Neural cell (in vitro differentiated cells): ENCODE data around the gene HINT2. TPM values are rescaled to one million over a fixed set of nuclear protein-coding genes. Genes with fewer than 3 reads are reported as not detected.

Experiments
- H2AFZ ChIP-seq: fragments of 200-600, 300-800 bp; sonication (generic), shearing (Covaris generic); 2 replicates; pipeline ENCODE4 v1.6.0; 2014; ENCODE audit warnings: low read depth, mild to moderate bottlenecking, antibody characterized with exemption, low read length, moderate library complexity
- H3F3A ChIP-seq: fragments of 200-600 bp; shearing (Covaris generic); 2 replicates; pipeline ENCODE4 v1.6.1; 2016; ENCODE audit warnings: mild to moderate bottlenecking, moderate library complexity, mixed read lengths, antibody characterized with exemption, low read length; ENCODE audit not compliant: insufficient read depth, poor library complexity, severe bottlenecking
- H3K27ac ChIP-seq: fragments of 200-600, 300-800 bp; sonication (generic), shearing (Covaris generic); 2 replicates; pipeline ENCODE4 v1.5.1; 2014; ENCODE audit warnings: mild to moderate bottlenecking, low read length, moderate library complexity
- H3K27me3 ChIP-seq: fragments of 300-800, 200-600 bp; sonication (generic), shearing (Covaris generic); 2 replicates; pipeline ENCODE4 v1.6.0; 2014; ENCODE audit warnings: mild to moderate bottlenecking, low read depth, low read length, moderate library complexity; ENCODE audit not compliant: insufficient read depth
- H3K36me3 ChIP-seq: fragments of 300-800, 200-600 bp; sonication (generic), shearing (Covaris generic); 2 replicates; pipeline ENCODE4 v1.5.1; 2014; ENCODE audit warnings: mild to moderate bottlenecking, antibody characterized with exemption, low read length, moderate library complexity; ENCODE audit not compliant: insufficient read depth
- H3K4me2 ChIP-seq: fragments of 300-800, 200-600 bp; sonication (generic), shearing (Covaris generic); 2 replicates; pipeline ENCODE4 v1.6.0; 2014; ENCODE audit warnings: mild to moderate bottlenecking, low read length
- H3K4me3 ChIP-seq: fragments of 300-800, 200-600 bp; sonication (generic), shearing (Covaris generic); 2 replicates; pipeline ENCODE4 v1.5.1; 2014; ENCODE audit warnings: mild to moderate bottlenecking, low read length, moderate library complexity
- H3K79me2 ChIP-seq: fragments of 200-600 bp; shearing (Covaris generic); replicated peaks from 2 replicates; pipeline ENCODE4 v1.6.0; 2014; ENCODE audit warnings: mild to moderate bottlenecking, low read length, moderate library complexity; ENCODE audit not compliant: insufficient read depth
- H3K9ac ChIP-seq: fragments of 300-800, 200-600 bp; sonication (generic), shearing (Covaris generic); 2 replicates; pipeline ENCODE4 v1.6.1; 2016; ENCODE audit warnings: mild to moderate bottlenecking, low read length, mixed read lengths
- H3K9me2 ChIP-seq: fragments of 200-600 bp; shearing (Covaris generic); 2 replicates; pipeline ENCODE4 v1.6.1; 2016; ENCODE audit warnings: mild to moderate bottlenecking, low read length, mixed read lengths; ENCODE audit not compliant: insufficient read depth
- H3K9me3 ChIP-seq: fragments of 200-600, 300-800 bp; sonication (generic), shearing (Covaris generic); 2 replicates; pipeline ENCODE4 v1.6.1; 2016; ENCODE audit warnings: mild to moderate bottlenecking, mixed run types, low read length, moderate library complexity, mixed read lengths
- H4K20me1 ChIP-seq: fragments of 200-600 bp; shearing (Covaris generic); 2 replicates; pipeline ENCODE4 v1.6.1; 2016; ENCODE audit warnings: mild to moderate bottlenecking, mixed run types; ENCODE audit not compliant: insufficient read depth
- EP300 ChIP-seq: fragments of 450-650 bp; conservative IDR thresholded peaks from 2 replicates; pipeline ENCODE4 v1.6.1; 2014; ENCODE audit warnings: antibody characterized with exemption, mild to moderate bottlenecking, moderate library complexity; ENCODE audit not compliant: poor library complexity, severe bottlenecking
- EZH2 ChIP-seq: fragments of 200-600, 300-800 bp; shearing (Covaris generic), sonication (generic); IDR thresholded peaks from 2 replicates; pipeline ENCODE4 v1.6.1; 2014; ENCODE audit warnings: antibody characterized with exemption, low read length, borderline replicate concordance, mild to moderate bottlenecking; ENCODE audit not compliant: insufficient read depth, poor library complexity, severe bottlenecking
- MXI1 ChIP-seq: fragments of 450-650 bp; conservative IDR thresholded peaks from 2 replicates; pipeline ENCODE4 v1.6.1; 2014; ENCODE audit warnings: antibody characterized with exemption, mild to moderate bottlenecking; ENCODE audit not compliant: poor library complexity, severe bottlenecking
- POLR2AphosphoS5 ChIP-seq: IDR thresholded peaks from 2 replicates; pipeline ENCODE4 v1.6.1; 2012
- RAD21 ChIP-seq: fragments of 450-650 bp; conservative IDR thresholded peaks from 2 replicates; pipeline ENCODE4 v1.6.1; 2014; ENCODE audit warnings: antibody characterized with exemption, mild to moderate bottlenecking, moderate library complexity
- SMC3 ChIP-seq: fragments of 450-650 bp; conservative IDR thresholded peaks from 2 replicates; pipeline ENCODE4 v1.6.1; 2014; ENCODE audit warnings: antibody characterized with exemption, mild to moderate bottlenecking, moderate library complexity; ENCODE audit not compliant: poor library complexity
- TAF1 ChIP-seq: IDR thresholded peaks from 2 replicates; pipeline ENCODE4 v1.6.1; 2012; ENCODE audit warnings: low read depth
- polyA plus RNA-seq: library from polyadenylated mRNA; depleted of rRNA; stranded (reverse); fragments of >200 nt; gene quantifications from 2 replicates; pipeline ENCODE4 v1.2.3, GENCODE V29; 2014
- TF ChIP-seq, protein P1 (sequence below): fragments of 450-650 bp; IDR thresholded peaks from 2 replicates; pipeline ENCODE4 v1.5.1; 2014; ENCODE audit warnings: antibody characterized with exemption, mild to moderate bottlenecking, moderate library complexity; ENCODE audit not compliant: poor library complexity, severe bottlenecking
- TF ChIP-seq, protein P2 (sequence below): IDR thresholded peaks from 2 replicates; pipeline ENCODE4 v1.6.1; 2012; ENCODE audit warnings: borderline replicate concordance

Gene HINT2
- polyA plus RNA-seq, 1 donor from 2014 or later, result 31.0 TPM

DNA sequence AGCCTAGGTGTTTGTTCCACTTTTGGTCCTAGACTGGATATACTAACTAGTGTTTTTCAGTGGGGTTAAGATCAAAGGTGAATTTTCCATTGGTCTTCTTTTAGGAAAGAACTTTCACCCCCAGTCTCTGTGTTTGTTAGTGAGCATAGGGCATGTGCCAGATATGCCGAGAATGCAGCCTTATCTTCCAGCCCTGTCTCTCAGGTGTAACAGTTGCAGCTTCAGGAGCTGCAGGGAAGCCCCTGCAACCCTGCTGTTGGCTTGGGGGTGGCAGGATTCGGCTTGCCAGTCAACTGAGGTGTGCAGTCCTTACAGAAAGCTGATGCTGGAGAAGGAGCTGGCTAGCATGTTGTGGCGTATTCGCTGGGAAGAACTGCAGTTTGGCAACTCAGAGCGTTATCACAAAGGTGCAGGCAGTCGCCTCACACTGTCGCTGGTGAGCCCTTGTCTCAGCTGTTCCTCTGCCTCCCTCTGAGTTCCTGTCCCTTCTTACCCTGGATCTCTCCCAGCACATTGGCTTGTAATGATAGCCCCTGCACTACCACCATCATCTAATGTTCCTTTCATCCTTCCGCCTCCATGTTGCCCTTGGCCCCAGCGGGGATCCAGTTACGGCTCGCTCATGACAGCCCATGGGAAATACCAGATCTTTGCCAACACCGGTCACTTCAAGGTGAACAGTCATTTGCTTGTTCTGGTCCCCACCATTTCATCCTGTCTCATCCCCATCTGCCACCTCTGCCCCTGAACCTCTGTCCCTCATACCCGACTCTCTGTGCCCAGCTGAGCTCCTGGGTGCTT is 13.3 kb downstream of the HINT2 start:
- Histone ChIP-seq H4K20me1 (no peaks in the 10 kb centered on the region), H3K27ac (no peak overlapping the region), H3K4me3 (no peak overlapping the region), H3K79me2 (no peaks in the 10 kb centered on the region), H3K36me3 (no peaks in the 10 kb centered on the region), H3F3A (no peaks in the 10 kb centered on the region), H3K9me2 (no peaks in the 10 kb centered on the region), H2AFZ (no peak overlapping the region), H3K9me3 (no peaks in the 10 kb centered on the region), H3K4me2 (no peak overlapping the region), H3K27me3 (no peaks in the 10 kb centered on the region), H3K9ac (no peak overlapping the region)
- TF ChIP-seq, protein P1, sequence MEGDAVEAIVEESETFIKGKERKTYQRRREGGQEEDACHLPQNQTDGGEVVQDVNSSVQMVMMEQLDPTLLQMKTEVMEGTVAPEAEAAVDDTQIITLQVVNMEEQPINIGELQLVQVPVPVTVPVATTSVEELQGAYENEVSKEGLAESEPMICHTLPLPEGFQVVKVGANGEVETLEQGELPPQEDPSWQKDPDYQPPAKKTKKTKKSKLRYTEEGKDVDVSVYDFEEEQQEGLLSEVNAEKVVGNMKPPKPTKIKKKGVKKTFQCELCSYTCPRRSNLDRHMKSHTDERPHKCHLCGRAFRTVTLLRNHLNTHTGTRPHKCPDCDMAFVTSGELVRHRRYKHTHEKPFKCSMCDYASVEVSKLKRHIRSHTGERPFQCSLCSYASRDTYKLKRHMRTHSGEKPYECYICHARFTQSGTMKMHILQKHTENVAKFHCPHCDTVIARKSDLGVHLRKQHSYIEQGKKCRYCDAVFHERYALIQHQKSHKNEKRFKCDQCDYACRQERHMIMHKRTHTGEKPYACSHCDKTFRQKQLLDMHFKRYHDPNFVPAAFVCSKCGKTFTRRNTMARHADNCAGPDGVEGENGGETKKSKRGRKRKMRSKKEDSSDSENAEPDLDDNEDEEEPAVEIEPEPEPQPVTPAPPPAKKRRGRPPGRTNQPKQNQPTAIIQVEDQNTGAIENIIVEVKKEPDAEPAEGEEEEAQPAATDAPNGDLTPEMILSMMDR, result no peak
- TF ChIP-seq EZH2 (no peak), MXI1 (no peak), RAD21 (no peak), EP300 (no peak), SMC3 (no peak), POLR2AphosphoS5 (no peak), TAF1 (no peak)
- TF ChIP-seq, protein P2, sequence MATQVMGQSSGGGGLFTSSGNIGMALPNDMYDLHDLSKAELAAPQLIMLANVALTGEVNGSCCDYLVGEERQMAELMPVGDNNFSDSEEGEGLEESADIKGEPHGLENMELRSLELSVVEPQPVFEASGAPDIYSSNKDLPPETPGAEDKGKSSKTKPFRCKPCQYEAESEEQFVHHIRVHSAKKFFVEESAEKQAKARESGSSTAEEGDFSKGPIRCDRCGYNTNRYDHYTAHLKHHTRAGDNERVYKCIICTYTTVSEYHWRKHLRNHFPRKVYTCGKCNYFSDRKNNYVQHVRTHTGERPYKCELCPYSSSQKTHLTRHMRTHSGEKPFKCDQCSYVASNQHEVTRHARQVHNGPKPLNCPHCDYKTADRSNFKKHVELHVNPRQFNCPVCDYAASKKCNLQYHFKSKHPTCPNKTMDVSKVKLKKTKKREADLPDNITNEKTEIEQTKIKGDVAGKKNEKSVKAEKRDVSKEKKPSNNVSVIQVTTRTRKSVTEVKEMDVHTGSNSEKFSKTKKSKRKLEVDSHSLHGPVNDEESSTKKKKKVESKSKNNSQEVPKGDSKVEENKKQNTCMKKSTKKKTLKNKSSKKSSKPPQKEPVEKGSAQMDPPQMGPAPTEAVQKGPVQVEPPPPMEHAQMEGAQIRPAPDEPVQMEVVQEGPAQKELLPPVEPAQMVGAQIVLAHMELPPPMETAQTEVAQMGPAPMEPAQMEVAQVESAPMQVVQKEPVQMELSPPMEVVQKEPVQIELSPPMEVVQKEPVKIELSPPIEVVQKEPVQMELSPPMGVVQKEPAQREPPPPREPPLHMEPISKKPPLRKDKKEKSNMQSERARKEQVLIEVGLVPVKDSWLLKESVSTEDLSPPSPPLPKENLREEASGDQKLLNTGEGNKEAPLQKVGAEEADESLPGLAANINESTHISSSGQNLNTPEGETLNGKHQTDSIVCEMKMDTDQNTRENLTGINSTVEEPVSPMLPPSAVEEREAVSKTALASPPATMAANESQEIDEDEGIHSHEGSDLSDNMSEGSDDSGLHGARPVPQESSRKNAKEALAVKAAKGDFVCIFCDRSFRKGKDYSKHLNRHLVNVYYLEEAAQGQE, result no peak

DNA sequence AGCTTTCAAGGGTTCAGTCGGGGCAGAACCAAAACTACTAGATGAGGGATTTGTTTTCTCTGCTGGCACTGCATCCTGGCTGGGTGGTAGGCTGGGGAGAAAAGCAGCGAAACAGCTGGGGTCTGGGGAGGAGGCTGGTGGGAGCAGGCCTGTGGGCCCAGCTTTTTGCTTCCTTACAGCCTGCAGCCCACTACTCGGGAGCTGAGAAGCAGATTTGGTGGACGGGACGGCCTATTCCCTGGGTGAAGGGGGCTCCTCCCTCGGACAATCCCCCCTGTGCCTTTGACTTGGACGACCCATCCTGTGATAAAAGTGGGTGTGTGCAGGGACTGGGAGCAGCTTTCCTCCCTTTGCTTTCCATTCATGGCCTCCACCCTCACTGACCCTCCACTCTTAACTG is 14.3 kb downstream of the HINT2 start:
- H2AFZ ChIP-seq, result no peak overlapping the region
- H4K20me1 ChIP-seq, result no peaks in the 10 kb centered on the region
- H3K27me3 ChIP-seq, result no peaks in the 10 kb centered on the region
- no peaks in the 10 kb centered on the region for H3K9me3 ChIP-seq
- H3F3A ChIP-seq, result no peaks in the 10 kb centered on the region
- H3K79me2 ChIP-seq, result no peaks in the 10 kb centered on the region
- no peak overlapping the region for H3K4me3 ChIP-seq
- H3K27ac ChIP-seq, result no peak overlapping the region
- no peaks in the 10 kb centered on the region for H3K36me3 ChIP-seq
- H3K9ac ChIP-seq, result no peak overlapping the region
- no peak overlapping the region for H3K4me2 ChIP-seq
- H3K9me2 ChIP-seq, result no peaks in the 10 kb centered on the region
- TF ChIP-seq, protein P2, result no peak
- TF ChIP-seq TAF1 (no peak), POLR2AphosphoS5 (no peak), EZH2 (no peak), SMC3 (no peak), MXI1 (no peak), RAD21 (no peak), EP300 (no peak)
- TF ChIP-seq, protein P1, result no peak
